A673 (cell line): Measurements from ENCODE around the gene CYP19A1.

Source experiments
- EZH2 ChIP-seq: fragments of 200-600 bp; sonication (generic); IDR thresholded peaks from 2 replicates; pipeline ENCODE4 v1.6.1; 2017; ENCODE audit warnings: borderline replicate concordance, low read depth, mild to moderate bottlenecking, mixed read lengths, antibody characterized with exemption, low read length; ENCODE audit not compliant: poor library complexity, severe bottlenecking
- TF ChIP-seq, protein P1 (sequence below): fragments of 300-800, 200-600 bp; sonication (generic); conservative IDR thresholded peaks from 2 replicates; pipeline ENCODE4 v1.5.1; 2017; ENCODE audit warnings: low read depth, mild to moderate bottlenecking, antibody characterized with exemption, low read length, moderate library complexity, mixed read lengths

- TF ChIP-seq, protein P1, sequence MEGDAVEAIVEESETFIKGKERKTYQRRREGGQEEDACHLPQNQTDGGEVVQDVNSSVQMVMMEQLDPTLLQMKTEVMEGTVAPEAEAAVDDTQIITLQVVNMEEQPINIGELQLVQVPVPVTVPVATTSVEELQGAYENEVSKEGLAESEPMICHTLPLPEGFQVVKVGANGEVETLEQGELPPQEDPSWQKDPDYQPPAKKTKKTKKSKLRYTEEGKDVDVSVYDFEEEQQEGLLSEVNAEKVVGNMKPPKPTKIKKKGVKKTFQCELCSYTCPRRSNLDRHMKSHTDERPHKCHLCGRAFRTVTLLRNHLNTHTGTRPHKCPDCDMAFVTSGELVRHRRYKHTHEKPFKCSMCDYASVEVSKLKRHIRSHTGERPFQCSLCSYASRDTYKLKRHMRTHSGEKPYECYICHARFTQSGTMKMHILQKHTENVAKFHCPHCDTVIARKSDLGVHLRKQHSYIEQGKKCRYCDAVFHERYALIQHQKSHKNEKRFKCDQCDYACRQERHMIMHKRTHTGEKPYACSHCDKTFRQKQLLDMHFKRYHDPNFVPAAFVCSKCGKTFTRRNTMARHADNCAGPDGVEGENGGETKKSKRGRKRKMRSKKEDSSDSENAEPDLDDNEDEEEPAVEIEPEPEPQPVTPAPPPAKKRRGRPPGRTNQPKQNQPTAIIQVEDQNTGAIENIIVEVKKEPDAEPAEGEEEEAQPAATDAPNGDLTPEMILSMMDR = no peak
- no peak for TF ChIP-seq EZH2
Observed at GRCh38 chr15:51212909-51213308, 125.5 kb downstream of the CYP19A1 start.
